Common myeloid progenitor, CD34-positive (primary cell): Measurements from ENCODE around the gene MESP1.

ENCODE experiments used
- CTCF ChIA-PET: fragments of 350-600 bp; sonication (Branson Sonifier 250); formaldehyde crosslinking; loops from one replicate; lab custom pipeline; 2021; ENCODE audit warnings: antibody characterized with exemption; lab: Charles Lee
- POLR2A ChIA-PET: fragments of 350-600 bp; sonication (Branson Sonifier 250); formaldehyde crosslinking; loops from one replicate; lab custom pipeline; 2021; ENCODE audit warnings: antibody characterized with exemption; lab: Charles Lee
- DNase-seq, 3 donors: peaks; one replicate each; pipeline versions ENCODE4 v3.0.0 to v3.0.0-alpha.2; 2013
- H3K27ac ChIP-seq, 2 experiments: 1 replicate in 1 of 2; 2 replicates in 1 of 2; pipeline ENCODE4 v1.7.0; 2013; ENCODE audit warnings: inconsistent platforms in 2 of 2, low read length in 2 of 2, mild to moderate bottlenecking in 2 of 2, low read depth in 1 of 2, moderate library complexity in 1 of 2; ENCODE audit not compliant: severe bottlenecking in 2 of 2, insufficient read depth in 1 of 2, poor library complexity in 1 of 2
- H3K27me3 ChIP-seq, 5 experiments: replicated peaks in 2 of 5; 1 replicate in 3 of 5; 2 replicates in 2 of 5; pipeline versions ENCODE4 v1.6.1 to v1.7.0; 2013; ENCODE audit warnings: low read length in 4 of 5, mild to moderate bottlenecking in 2 of 5, moderate library complexity in 2 of 5, inconsistent platforms in 1 of 5; ENCODE audit not compliant: insufficient read depth in 5 of 5, control insufficient read depth in 4 of 5
- H3K36me3 ChIP-seq, 4 experiments: 1 replicate in 2 of 4; 2 replicates in 2 of 4; pipeline versions ENCODE4 v1.6.1 to v1.7.0; 2013; ENCODE audit warnings: low read length in 3 of 4, control low read depth in 1 of 4, mild to moderate bottlenecking in 1 of 4; ENCODE audit not compliant: control insufficient read depth in 4 of 4, insufficient read depth in 4 of 4
- H3K4me1 ChIP-seq, 4 experiments: 1 replicate in 3 of 4; 2 replicates in 1 of 4; pipeline versions ENCODE4 v1.6.1 to v1.7.1; 2013; ENCODE audit warnings: low read length in 3 of 4, mild to moderate bottlenecking in 3 of 4, control low read depth in 1 of 4, inconsistent platforms in 1 of 4, moderate library complexity in 1 of 4; ENCODE audit not compliant: control insufficient read depth in 4 of 4, insufficient read depth in 4 of 4; ENCODE audit errors: control extremely low read depth in 1 of 4
- H3K4me3 ChIP-seq, 7 experiments: 1 replicate in 4 of 7; 2 replicates in 3 of 7; pipeline versions ENCODE4 v1.5.1 to v1.7.0; 2013; ENCODE audit warnings: mild to moderate bottlenecking in 7 of 7, low read length in 6 of 7, moderate library complexity in 6 of 7, inconsistent platforms in 2 of 7, low read depth in 2 of 7, control low read depth in 1 of 7; ENCODE audit not compliant: insufficient read depth in 4 of 7, control insufficient read depth in 1 of 7; ENCODE audit errors: extremely low read depth in 1 of 7
- H3K9me3 ChIP-seq, 5 experiments: 1 replicate in 4 of 5; 2 replicates in 1 of 5; pipeline versions ENCODE4 v1.6.1 to v1.7.1; 2013; ENCODE audit warnings: low read length in 4 of 5, mild to moderate bottlenecking in 2 of 5, inconsistent platforms in 1 of 5, low read depth in 1 of 5, moderate library complexity in 1 of 5; ENCODE audit not compliant: control insufficient read depth in 4 of 5, insufficient read depth in 2 of 5; ENCODE audit errors: control extremely low read depth in 1 of 5
- WGBS: methylation state at CpG from one replicate; pipeline ENCODE4 v1.1.5; 2013; ENCODE audit not compliant: insufficient coverage; 5-methylcytosine and 5-hydroxymethylcytosine counted together

Gene MESP1

DNA sequence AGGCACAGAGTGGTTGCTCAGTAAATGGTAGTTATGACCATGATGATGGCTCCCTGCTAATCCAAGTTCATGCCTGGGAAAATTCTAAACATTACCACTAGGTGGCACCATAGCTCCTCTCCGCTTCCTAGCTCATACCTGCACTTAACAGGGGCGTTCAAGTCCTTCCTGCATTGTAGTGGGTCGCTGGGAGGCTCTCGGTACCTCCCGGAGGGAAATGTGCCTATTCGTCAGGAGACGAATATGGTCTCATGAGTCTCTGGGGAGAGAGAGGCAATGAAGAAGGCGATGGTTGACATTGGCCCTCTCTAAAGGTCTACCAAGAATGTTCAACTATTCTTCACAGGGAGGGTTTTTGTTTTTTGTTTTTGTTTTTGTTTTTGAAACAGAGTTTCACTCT is 10.9 kb downstream of the MESP1 start:
- Histone ChIP-seq H3K4me3 (peak overlapping the region in 2 of 7 experiments; percentile 20 to 66), H3K9me3 (no peaks in the 10 kb centered on the region), H3K36me3 (no peaks in the 10 kb centered on the region), H3K27ac (no peak overlapping the region), H3K4me1 (peaks cover 0 to 2% (median 0%) of the 10 kb centered on the region in 4 experiments), H3K27me3 (no peaks in the 10 kb centered on the region)
- ChIA-PET CTCF (interaction anchor here (0.7 to 5.8 kb wide), 15 partner anchors 8 to 343 kb away, joined by 3 to 36 read pairs (median 4); partner anchors contain the start of gene AP3S2), POLR2A (no interaction called here)
- peak; percentile 76 to 85 (median 78) for DNase-seq
- 0% methylated on average over 7 of the region's 8 CpGs for WGBS

DNA sequence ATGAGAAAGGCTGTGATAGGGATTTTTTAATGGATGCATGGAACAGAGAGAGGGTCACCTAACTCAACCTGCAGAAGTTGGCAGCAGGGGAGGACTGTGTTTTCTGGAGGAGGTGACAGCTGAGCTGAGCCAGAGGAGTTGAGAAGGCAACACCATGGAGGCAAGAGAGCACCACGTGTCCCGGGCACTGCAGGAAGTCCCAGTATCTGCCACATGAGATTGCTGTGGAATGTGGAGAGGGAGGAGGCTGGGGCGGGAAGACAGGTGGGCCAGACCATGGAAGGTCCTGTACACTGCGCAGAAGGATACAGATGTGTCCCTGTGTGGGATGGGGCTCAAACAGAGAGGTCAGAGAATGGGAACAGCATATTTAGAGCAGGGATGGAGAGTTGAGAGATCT is 15.3 kb downstream of the MESP1 start:
- H3K36me3 ChIP-seq, result no peaks in the 10 kb centered on the region
- no peak overlapping the region for H3K4me3 ChIP-seq
- DNase-seq, result no peak
- peaks cover 0 to 2% (median 0%) of the 10 kb centered on the region in 5 experiments for H3K27me3 ChIP-seq
- H3K9me3 ChIP-seq, result no peaks in the 10 kb centered on the region
- ChIA-PET POLR2A (no interaction called here), CTCF (interaction anchor here (1.4 kb wide), 1 partner anchor 14 kb away, joined by 3 read pairs; no protein-coding TSS in a partner anchor)
- peaks cover 0 to 2% (median 0%) of the 10 kb centered on the region in 4 experiments for H3K4me1 ChIP-seq
- H3K27ac ChIP-seq, result no peak overlapping the region
- WGBS, result 85% methylated on average over 4 of the region's 4 CpGs

DNA sequence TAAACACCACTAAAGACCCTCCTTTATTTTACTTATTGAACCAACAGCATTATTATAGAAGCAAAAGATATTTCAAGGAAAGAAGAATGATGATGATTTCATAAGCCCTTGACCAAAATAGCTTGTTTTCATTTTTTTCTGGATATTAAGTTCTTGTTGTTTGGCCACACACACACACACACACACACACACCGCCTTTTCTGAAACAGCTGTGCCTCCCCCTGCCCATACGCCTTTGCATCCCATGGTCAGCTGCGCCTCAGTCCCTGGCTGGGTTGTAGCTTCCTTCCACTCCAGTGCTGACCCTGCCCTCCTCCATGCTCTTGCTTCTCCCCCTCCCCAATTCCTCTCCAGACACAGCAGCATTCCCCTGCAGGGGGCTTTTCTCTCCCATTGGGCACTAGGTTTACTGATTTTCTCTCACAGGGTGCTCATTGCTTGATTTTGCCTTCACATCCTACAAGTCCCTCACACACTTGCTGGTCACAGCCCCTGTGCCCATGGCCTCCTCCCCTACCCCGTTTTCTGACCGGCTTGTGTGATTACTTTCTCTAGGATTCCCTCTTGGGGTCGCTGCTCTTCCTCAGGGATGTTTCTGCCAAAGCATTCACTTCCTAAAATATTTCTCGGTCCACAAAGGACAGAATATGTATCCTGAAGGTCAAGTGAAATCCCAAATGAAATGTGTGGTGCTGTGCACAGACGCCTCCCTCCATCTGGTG is 18.4 kb downstream of the MESP1 start:
- Histone ChIP-seq H3K4me3 (no peak overlapping the region), H3K36me3 (no peaks in the 10 kb centered on the region), H3K27me3 (peaks cover 0 to 2% (median 0%) of the 10 kb centered on the region in 5 experiments), H3K4me1 (no peaks in the 10 kb centered on the region), H3K27ac (no peak overlapping the region), H3K9me3 (no peaks in the 10 kb centered on the region)
- DNase-seq, result no peak
- CTCF ChIA-PET, result interaction anchor here (0.9 to 2.1 kb wide), 4 partner anchors 7 to 104 kb away, joined by 3 to 7 read pairs (median 4); no protein-coding TSS in a partner anchor
- 93% methylated on average over 7 of the region's 8 CpGs for whole genome bisulfite sequencing
- POLR2A ChIA-PET, result no interaction called here

- H3K36me3 ChIP-seq, result no peaks in the 10 kb centered on the region
- DNase-seq, result no peak
- CTCF ChIA-PET, result interaction anchor here (0.7 to 2.1 kb wide), 5 partner anchors 9 to 176 kb away, joined by 3 to 7 read pairs (median 4); no protein-coding TSS in a partner anchor
- POLR2A ChIA-PET, result no interaction called here
- no peaks in the 10 kb centered on the region for H3K9me3 ChIP-seq
- H3K27me3 ChIP-seq, result peaks cover 0 to 4% (median 0%) of the 10 kb centered on the region in 5 experiments
- no peak overlapping the region for H3K4me3 ChIP-seq
- no peaks in the 10 kb centered on the region for H3K4me1 ChIP-seq
- WGBS, result 95% methylated on average over 3 of the region's 5 CpGs
- no peak overlapping the region for H3K27ac ChIP-seq
These were observed 19.8 kb downstream of the MESP1 start for GRCh38 chr15:89731275-89731674.

- H3K4me1 ChIP-seq, result no peaks in the 10 kb centered on the region
- 67% methylated on average over 2 of the region's 2 CpGs for WGBS
- peaks cover 0 to 9% (median 5%) of the 10 kb centered on the region in 5 experiments for H3K9me3 ChIP-seq
- no peak for DNase-seq
- no peak overlapping the region for H3K4me3 ChIP-seq
- ChIA-PET CTCF (no interaction called here), POLR2A (no interaction called here)
- peaks cover 0 to 4% (median 0%) of the 10 kb centered on the region in 5 experiments for H3K27me3 ChIP-seq
- no peak overlapping the region for H3K27ac ChIP-seq
- H3K36me3 ChIP-seq, result no peaks in the 10 kb centered on the region
These were observed 22.8 kb downstream of the MESP1 start for GRCh38 chr15:89728254-89728653.

DNA sequence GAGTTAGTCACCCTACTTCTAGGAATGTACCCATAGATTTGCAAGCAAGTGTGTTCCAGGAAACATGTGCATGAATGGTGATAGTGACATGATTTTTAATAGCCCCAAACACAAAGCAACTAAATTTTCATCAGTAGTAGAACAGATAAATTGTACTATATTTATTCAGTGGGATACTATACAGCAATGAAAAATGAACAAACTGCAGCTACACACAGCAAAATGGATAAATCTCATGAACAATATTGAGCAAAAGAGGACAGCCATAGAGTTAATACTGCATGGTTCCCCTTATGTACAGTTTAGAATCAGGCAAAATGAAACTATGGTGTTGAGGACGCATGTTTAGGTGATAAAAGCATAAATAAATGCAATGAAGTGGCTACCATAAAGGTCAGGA is 26.0 kb downstream of the MESP1 start:
- no peaks in the 10 kb centered on the region for H3K4me1 ChIP-seq
- H3K27me3 ChIP-seq, result peaks cover 0 to 2% (median 0%) of the 10 kb centered on the region in 5 experiments
- no peaks in the 10 kb centered on the region for H3K36me3 ChIP-seq
- peaks cover 0 to 15% (median 5%) of the 10 kb centered on the region in 5 experiments for H3K9me3 ChIP-seq
- ChIA-PET CTCF (no interaction called here), POLR2A (interaction anchor here (0.6 kb wide), 1 partner anchor 118 kb away, joined by 3 read pairs; no protein-coding TSS in a partner anchor)
- H3K27ac ChIP-seq, result no peak overlapping the region
- DNase-seq, result no peak
- no peak overlapping the region for H3K4me3 ChIP-seq
- WGBS, result 100% methylated on average over 1 of the region's 1 CpG

DNA sequence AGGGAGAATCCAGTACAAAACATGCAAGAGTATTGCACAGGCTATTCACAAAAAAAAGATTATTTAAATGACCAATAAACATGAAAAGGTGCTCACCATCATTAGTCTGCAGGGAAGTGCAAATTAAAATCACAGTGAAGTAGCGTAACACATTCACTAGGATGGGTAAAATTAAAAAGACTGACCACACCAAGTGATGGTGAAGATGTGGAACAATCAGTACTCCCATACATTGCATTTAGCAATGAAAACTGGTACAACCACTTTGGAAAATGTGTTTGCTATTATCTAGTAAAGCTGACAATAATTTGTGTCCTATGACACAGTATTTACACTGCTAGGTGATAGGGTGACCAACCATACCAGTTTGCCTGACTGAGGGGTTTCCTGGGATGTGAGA is 26.4 kb downstream of the MESP1 start:
- no peak overlapping the region for H3K27ac ChIP-seq
- no peak overlapping the region for H3K4me3 ChIP-seq
- 100% methylated on average over 1 of the region's 1 CpG for whole genome bisulfite sequencing
- CTCF ChIA-PET, result no interaction called here
- POLR2A ChIA-PET, result no interaction called here
- H3K36me3 ChIP-seq, result no peaks in the 10 kb centered on the region
- peaks cover 0 to 15% (median 5%) of the 10 kb centered on the region in 5 experiments for H3K9me3 ChIP-seq
- peaks cover 0 to 2% (median 0%) of the 10 kb centered on the region in 5 experiments for H3K27me3 ChIP-seq
- DNase-seq, result no peak
- H3K4me1 ChIP-seq, result no peaks in the 10 kb centered on the region
